HFF-Myc (cell line): Measurements from ENCODE around the gene TCERG1L.

ENCODE experiments used
- DNase-seq: peaks from one replicate; pipeline ENCODE4 v3.0.0-alpha.2; 2011; ENCODE audit warnings: low read depth; ENCODE audit errors: extremely low read depth
- H3K4me3 ChIP-seq: replicated peaks from 2 replicates; pipeline ENCODE4 v1.5.1; 2011; ENCODE audit warnings: low read depth, mild to moderate bottlenecking, control low read depth, low read length
- TF ChIP-seq, protein P1 (sequence below): IDR thresholded peaks from 2 replicates; pipeline ENCODE4 v1.5.1; 2012; ENCODE audit warnings: mild to moderate bottlenecking, low read depth, low read length, control low read depth; ENCODE audit errors: missing control alignments

TCERG1L gene

GRCh38 chr10:131065673-131066305 lies 245.7 kb downstream of the TCERG1L start:
- DNase-seq = no peak
- H3K4me3 ChIP-seq = no peak overlapping the region
- TF ChIP-seq, protein P1, sequence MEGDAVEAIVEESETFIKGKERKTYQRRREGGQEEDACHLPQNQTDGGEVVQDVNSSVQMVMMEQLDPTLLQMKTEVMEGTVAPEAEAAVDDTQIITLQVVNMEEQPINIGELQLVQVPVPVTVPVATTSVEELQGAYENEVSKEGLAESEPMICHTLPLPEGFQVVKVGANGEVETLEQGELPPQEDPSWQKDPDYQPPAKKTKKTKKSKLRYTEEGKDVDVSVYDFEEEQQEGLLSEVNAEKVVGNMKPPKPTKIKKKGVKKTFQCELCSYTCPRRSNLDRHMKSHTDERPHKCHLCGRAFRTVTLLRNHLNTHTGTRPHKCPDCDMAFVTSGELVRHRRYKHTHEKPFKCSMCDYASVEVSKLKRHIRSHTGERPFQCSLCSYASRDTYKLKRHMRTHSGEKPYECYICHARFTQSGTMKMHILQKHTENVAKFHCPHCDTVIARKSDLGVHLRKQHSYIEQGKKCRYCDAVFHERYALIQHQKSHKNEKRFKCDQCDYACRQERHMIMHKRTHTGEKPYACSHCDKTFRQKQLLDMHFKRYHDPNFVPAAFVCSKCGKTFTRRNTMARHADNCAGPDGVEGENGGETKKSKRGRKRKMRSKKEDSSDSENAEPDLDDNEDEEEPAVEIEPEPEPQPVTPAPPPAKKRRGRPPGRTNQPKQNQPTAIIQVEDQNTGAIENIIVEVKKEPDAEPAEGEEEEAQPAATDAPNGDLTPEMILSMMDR = no peak

DNA sequence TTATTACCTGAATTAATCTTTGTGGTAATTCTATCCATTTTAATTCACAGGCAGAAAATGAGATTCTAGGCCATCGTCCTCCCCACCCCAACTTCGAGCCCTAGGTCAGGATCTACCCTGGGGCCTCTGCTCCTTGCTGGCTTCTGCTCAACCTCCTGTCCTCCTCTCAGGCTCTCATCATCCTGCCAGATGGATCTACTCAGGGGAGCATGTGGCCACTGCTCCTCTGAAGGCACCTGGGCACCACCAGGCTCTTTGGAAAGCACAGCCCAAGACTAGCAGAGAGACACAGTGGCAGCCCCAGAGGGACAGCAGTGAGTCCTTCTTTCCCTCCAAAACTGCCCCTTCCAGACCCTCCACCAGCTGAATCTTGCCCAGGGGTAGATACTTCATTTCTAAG lies 248.2 kb downstream of the TCERG1L start:
- TF ChIP-seq, protein P1 = no peak
- DNase-seq = no peak
- H3K4me3 ChIP-seq = no peak overlapping the region

DNA sequence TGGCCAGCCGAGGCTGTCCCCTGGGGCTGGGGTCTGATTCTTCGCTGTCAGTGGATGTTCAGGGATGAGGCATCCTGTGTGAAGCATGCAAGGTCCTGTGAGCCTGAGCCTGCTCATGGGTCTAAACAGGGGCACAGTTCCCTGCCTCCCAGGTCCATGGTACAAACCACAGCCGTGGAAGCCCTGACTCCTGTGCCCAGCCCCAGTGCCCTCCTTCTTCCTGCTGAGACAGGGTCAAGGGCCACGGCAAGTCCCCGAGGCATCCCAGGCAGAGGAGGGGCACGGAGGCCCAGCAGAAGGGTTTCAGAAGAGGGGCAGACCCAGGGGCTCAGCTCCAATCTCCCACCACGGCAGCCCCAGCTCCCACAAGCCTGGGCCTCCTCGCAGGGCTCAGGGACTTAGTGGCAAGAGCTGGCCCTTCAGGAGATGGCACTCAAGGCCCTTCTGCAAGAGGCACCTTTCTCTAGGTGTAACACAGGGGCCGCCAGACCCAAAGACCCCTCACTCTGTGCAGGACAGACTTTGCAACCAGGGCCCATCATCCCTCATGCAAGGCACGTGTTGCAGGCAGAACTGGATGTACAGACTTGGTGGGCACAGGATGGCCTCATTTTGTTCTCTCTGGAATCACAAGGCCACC lies 248.8 kb downstream of the TCERG1L start:
- TF ChIP-seq, protein P1 = no peak
- no peak for DNase-seq
- no peak overlapping the region for H3K4me3 ChIP-seq

DNA sequence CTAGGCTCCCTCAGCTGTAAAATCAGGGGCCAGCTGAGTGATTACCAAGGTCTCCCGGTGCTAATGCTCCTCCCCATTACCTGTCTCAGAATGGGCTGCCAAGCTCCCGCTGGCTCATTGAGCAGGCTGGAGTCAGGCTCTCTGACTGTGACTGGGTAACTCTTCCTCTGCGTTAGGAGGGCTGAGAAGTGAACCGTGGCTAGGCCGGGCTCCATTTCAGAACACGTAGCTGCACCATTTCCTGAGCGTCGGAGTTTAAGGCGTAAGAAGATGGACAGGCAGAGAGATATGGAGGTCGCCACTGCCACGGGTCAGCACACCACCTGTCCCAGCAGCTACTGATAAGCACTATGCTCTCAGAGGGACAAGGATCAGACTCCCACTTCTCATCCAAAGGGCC lies 250.3 kb downstream of the TCERG1L start:
- DNase-seq = no peak
- H3K4me3 ChIP-seq = no peak overlapping the region
- TF ChIP-seq, protein P1 = no peak

- no peak overlapping the region for H3K4me3 ChIP-seq
- TF ChIP-seq, protein P1 = no peak
Measured at GRCh38 chr10:131059881-131060280, 251.6 kb downstream of the TCERG1L start.

DNA sequence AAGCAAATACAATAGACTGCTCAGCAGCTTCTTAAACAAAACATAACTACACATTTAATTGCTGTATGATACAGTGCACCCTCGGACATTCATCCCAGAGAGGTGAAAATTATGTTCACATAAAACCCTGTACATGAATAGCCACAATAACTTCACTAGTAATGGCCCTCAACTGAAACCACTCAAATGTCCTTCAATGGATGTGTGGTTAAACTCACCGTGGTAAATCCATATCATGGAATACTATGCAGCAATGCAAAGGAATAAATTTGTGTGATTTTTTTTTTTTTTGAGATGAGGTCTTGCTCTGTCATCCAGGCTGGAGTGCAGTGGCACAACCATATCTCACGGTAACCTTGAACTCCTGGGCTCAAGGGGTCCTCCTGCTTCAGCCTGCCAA lies 252.7 kb downstream of the TCERG1L start:
- no peak for DNase-seq
- TF ChIP-seq, protein P1 = no peak
- H3K4me3 ChIP-seq = no peak overlapping the region

More at GRCh38 chr10:131059881-131060280, 251.6 kb downstream of the TCERG1L start:
- DNase-seq = no peak

- no peak for DNase-seq
- TF ChIP-seq, protein P1 = no peak
- H3K4me3 ChIP-seq = no peak overlapping the region
Measured at GRCh38 chr10:131056781-131057180, 254.7 kb downstream of the TCERG1L start.
